GM19099 (cell line): ENCODE results near the gene VPS13D.

Experiments used
- POLR2A ChIP-seq: IDR thresholded peaks from 3 replicates; pipeline ENCODE4 v1.6.1; 2011; ENCODE audit warnings: low read depth; ENCODE audit not compliant: insufficient read length; ENCODE audit errors: extremely low read depth

VPS13D gene

DNA sequence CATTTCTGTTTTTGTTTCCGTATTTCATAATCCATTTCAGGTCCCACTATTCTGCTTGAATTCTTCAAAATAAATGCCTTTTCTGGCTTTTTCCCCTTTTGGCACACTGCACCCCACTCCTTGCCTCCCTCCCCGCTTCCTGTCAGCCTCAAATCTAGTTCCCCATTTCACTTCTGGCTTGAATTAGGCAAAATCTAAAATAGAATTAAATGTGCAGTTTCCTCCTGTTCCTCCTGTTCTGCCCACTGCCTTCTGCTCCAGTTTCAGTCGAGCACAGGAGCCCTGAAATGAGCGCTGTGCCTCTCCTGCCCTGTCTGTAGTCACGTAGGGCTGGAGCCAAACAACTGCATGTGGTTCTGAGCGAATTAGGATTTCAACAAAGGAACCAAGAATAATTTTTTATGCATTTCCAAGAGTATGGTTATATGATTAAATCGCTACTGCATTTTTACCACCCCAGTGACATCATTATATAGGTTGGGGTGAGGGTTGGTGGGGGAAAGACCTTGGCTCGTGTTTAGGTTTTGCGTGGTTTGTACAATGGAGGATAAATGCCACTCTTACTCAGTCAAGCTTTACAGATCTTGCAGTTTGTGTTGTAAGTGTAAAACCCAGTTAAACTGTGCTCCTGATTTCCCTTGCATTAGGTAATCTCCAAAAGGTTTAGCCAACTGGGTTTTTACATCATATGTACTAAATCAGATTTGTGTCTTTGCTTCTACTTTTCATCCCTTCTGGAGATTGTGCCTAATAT is 114.9 kb downstream of the VPS13D start:
- TF ChIP-seq POLR2A = no peak

DNA sequence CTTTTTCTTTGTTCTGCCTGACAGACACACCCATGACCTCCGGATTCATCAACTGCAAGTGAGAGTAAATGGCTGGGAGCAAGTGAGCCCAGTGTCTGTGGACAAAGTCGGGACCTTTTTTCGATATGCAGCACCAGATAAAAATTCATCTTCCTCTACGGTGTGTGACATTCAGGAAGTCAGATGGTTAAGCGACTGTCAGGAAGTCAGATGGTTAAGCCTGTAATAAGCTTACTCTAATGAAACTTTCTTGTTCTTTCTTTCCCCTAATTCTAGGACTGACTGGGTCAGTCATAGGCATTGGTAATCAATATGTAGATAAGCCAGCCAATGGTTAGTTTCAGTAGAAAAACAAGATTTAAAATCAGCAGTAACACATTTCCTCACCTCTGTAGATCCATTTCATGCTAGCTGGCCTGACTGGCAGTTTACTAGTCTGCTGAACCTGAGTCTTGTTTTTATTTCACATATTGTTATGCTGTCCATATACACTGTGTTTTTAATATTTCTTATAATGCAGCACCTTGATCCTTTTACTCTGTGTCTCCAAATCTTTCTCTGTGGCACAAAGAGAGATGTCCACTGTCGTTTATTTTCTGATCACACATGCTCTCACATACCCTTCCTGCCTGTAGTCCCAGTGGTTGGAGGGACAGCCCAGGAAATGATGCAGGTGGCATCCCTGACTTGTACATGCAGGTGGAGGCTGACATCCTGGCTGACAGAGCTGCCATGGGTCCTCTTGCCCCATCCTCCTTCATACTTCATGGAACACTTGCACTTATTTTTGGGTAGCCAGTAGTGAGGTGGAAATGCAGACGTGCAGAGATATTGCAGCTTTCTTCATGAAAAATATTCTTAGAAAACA is 115.8 kb downstream of the VPS13D start:
- no peak for TF ChIP-seq POLR2A

DNA sequence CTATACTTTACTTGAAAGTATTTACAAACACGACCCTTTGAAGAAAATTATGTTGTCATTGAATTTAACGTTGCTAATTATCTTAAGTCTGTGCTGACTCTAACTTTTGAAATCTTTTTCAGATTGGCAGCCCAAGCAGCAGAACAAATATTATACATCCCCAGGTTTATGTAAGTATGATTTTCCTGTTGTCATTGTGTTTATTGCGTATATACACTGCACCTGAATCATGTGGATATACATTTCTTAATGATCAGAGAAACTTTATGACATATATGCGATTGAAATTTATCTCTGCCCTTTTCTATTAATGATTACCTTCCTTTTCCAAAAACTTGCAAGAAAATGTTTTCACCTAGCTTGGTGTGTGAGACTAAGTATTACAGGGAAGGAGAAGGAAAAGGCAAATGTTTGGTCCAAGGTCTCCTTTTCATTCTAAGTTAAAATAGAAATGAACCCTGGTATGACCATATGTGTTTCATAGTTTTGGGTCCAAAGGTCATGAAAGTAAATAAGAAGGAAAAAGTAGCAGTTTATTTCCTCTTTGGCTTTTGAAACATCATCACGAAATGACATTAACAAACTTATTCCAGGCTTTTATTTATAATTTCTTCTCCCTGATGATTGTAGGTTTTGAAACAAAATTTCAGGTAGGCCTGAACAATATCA is 116.8 kb downstream of the VPS13D start:
- no peak for TF ChIP-seq POLR2A

DNA sequence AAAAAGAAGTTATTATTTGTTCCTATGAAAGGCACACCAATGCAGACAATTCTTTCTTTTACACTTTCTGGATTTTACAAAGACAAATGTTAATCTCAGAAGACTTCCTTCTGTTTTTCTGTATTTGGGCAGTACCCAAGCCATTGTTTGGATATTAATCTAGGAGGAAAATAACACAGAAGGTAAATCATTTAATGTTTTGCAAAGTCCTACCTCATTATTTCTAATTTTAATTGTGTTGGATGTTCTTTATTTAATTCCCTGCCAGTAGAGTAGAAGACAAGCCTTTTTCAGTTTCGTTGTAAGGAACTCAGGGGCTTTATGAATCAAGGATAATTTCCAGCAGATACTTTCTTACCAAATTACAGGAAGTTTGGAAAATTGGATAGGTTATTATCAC is 118.3 kb downstream of the VPS13D start:
- TF ChIP-seq POLR2A = no peak

DNA sequence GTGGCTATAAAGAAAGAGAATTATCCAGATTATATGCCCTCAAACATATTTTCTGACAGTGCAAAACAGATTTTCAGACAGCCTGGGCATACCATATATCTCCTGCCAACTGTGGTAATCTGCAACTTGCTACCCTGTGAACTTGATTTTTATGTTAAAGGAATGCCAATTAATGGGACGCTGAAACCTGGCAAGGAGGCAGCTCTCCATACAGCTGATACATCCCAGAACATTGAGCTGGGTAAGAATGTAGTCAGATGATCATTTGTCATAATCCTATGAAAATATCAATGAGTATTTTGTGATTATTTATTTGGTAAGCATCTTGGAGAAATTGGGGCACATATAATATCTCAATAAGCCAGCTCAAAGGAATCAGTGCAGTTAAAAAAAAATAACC is 124.2 kb downstream of the VPS13D start:
- TF ChIP-seq POLR2A = no peak

DNA sequence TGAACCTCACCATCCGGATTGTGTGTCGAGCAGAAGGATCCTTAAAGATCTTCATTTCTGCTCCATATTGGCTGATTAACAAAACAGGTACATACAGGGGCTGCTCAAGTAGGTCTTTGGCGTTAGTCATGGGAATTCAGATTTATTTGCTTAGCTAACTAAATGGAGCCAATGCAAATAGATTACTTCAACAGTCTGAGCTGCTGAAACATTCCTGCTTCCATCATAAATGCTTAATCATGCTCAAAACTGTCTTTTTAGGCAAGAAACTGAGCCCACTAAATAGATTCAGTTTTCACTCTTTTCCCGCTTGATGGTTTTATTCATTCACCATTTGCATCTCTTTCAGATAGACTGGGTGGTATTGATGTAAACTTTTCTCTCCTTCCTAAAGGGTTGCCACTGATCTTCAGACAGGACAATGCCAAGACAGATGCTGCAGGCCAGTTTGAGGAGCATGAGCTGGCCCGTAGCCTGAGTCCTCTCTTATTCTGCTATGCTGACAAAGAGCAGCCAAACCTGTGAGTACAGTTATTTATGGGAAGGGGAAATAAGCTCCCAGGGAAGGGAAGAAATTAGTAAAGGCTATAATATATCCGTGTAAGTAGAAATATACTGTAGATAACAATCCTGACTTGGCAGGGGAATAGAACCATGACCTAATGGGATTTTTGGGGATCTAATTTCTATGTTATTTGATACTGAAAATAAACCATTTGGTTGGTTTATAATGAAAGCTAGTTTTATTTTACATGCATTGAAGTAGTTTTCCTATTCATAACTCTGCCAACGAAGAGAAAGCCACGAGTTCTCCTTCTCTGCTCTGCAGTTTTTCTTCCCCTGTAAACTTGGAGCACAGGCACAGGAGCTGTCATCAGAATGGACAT is 126.4 kb downstream of the VPS13D start:
- no peak for TF ChIP-seq POLR2A

DNA sequence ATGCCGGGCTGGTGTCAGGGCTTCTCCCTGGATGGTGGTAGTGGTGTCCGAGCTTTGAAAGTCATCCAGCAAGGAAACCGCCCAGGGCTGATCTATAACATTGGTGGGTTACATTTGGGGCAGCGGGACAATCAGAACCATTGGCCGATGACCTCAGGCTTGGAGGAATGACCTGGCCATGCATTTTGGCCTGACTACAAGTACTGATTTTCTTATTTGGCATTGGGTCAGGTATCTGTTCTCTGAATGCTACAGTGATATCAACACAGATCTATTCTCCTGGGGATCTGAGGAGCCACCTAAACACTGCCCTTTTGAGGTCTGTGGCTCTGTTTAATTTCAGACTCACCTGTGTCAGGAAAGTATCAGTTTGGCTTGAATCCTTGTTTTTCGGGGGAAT is 128.7 kb downstream of the VPS13D start:
- no peak for TF ChIP-seq POLR2A

DNA sequence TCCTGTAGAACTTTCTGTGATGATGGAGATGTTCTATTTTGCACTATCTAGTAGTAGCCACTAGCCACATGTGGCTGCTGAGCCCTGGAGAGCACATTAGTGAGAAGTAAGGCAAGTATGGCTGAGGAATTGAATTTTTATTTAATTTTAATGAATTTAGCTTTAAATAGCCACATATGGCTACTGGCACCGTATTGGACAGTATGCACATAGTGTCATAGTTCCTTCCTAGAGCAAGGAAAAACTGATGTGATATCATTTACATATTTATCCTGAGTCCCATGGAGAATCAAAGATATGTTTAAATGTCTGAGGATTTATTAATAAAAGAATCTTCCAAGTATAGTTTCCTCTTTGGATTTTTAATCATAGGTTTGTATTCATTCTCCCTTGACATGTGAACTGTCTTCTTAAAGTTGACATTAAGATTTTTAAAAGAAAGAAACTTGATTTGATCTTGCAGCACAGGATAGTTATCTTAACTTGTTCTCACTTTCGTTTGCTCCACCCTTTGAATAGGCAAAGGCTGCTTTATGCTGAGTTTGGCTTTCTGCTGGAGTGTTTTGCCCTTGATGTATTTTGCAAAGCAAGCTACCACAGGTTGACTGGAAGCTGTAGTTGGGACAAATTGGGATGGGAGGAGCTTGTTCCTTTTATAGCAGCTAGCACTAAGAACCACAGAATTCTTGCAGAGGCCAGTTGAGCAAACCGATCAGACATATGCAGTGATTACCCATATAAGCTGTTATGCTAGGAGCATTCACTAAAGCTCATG is 129.7 kb downstream of the VPS13D start:
- no peak for TF ChIP-seq POLR2A

DNA sequence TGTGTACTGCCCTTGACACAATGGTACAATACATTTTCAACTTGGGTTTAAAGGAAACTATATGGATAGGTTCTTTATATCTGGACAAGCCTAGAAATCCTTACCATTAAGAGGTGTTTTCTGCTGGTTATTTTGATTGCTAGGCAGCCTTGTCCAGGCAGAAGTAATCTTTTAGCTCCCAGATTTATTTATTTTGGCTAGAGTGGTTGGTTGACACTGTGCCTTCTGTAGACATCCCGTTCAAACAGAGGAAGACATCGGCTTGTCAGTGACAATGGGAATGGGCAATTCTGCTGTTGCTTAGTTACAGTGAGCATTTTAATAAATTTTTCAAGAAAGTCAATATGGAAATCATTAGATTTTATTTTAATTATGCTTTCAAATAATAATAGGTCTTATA is 138.8 kb downstream of the VPS13D start:
- no peak for TF ChIP-seq POLR2A

DNA sequence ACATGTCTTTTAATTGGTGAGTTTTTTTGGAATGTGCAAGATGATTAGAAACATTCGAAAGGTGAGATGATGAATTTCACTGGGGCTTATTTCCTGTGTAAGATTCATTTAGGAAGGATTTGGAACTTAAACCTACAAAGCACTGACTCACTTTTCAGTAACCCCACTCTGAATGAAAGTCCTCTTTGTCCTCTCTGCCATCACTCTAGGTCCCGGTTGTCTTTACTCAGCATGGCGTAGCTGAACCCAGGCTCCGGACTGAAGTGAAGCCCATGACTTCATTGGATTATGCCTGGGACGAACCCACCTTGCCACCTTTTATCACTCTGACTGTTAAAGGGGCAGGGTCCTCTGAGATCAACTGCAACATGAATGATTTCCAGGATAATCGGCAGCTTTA is 139.4 kb downstream of the VPS13D start:
- TF ChIP-seq POLR2A = no peak

DNA sequence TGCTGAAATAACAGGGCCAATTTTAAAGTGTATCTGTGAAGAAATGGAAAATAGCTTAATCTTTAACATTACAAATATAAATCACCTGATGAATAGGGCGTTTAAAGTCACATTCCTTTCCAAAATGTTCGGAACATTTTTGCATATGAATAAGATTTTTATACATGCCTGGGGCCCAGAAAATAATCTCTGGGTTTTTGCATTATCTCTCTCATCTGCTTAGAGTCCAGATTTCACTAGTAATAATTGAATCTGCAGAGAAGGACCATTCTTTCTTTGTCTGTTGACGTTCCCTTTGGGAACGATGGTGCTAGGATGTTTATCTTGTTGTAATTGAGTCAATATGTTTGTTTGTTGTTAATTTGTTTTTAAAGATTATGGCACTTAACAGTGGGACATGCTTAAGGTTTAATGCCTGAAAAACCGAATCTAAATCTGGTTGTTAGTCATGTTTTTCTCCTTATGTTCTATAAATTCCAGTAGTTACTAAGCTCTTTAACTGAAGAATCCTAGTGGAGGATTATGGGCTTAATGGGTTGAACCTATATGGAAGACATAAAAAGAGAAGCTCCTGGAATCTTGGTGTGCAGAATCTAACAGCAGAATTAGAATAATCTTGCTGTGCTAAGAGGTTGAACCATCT is 140.6 kb downstream of the VPS13D start:
- no peak for TF ChIP-seq POLR2A

DNA sequence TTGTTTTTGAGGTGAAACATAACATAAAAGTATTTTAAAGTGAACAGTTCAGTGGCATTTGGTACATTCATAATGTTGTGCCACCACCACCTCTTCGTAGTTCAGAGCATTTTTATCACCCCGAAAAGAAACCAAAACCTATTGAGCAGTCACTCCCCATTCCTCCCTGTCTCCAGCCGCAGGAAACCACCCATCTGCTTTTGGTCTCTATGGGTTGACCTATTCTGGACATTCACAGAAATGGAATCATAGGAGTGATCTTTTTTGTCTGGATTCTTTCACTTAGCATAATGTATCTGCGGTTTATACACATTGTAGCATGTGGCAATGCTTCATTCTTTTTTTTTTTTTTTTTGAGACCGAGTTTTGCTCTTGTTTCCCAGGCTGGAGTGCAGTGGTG is 141.2 kb downstream of the VPS13D start:
- no peak for TF ChIP-seq POLR2A

DNA sequence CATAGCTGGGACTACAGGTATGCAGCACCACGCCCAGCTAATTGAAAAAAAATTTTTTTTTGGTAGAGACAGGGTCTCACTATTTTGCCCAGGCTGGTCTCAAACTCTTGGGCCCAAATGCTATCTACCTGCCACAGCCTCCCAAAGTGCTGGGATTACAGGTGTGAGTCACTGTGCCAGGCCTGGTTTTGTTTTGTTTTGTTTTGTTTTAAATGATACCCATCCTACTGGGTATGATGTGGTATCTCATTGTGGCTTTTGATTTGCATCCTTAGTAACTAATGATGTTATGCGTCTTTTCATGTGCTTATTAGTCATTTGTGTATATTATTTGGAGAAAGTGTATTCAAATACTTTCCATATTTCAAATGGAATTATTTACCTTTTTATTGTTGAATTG is 142.3 kb downstream of the VPS13D start:
- no peak for TF ChIP-seq POLR2A
